Ovary (tissue), 3 donors: ENCODE measurements around the gene ZBTB45.

Experiments used
- CTCF ChIP-seq, 3 donors: fragments of 450-650 bp in 2 of 3; fragments of 200-600 bp in 1 of 3; IDR thresholded peaks; one replicate each; pipeline versions ENCODE4 v1.5.1 to v1.8.0; 2016 to 2022; ENCODE audit warnings: antibody characterized with exemption in 3 of 3, mild to moderate bottlenecking in 1 of 3
- EP300 ChIP-seq: sonication (generic); formaldehyde crosslinking; IDR thresholded peaks from one replicate; pipeline ENCODE4 v1.6.1; 2017; ENCODE audit warnings: antibody characterized with exemption
- POLR2A ChIP-seq: fragments of 450-650 bp; IDR thresholded peaks from one replicate; pipeline ENCODE4 v1.6.1; 2017; ENCODE audit warnings: antibody characterized with exemption, mild to moderate bottlenecking, moderate library complexity
- donor health status: DM: no; HTN: no; CAD: no.

DNA sequence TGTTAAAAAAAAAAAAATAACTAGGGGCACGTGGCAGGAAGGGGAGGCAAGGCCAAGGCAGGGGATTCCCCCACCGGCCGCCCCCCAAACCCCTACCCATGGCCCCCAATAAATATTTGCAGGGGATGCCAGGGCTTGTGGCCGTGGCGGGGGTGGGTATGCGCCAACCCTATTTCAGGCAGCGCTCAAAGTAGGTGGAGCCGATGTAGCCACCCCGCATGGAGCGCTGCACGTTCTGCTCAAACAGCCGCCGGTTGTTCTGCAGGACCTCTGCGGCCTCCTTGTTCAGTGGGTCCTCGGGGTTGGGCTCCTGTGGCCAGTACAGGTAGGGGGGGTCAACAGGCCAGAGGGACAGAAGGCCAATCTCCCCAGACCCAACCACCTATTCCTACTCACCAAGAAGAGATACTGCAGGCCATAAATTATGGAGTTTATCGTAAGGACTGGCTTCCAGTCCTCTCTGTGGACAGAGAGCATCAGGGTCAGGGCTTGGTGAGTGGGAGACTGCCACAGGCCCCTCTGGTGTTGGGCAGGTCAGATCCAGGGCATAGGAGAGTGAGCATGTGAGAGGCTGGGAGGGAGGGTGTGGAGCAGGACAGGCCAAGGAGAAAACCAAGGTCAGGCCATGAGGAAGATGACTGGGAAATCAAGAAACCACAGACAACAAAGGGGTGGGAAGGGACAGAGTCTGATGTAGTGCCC lies 36.5 kb upstream of the ZBTB45 start:
- TF ChIP-seq POLR2A, result no peak
- TF ChIP-seq CTCF (IDR thresholded peaks at IDR 0.05), result no peak
- TF ChIP-seq EP300, result no peak
